Hepatocyte (in vitro differentiated cells): ENCODE data around the gene SPACA9. TPM values are rescaled to one million over a fixed set of nuclear protein-coding genes. Genes with fewer than 3 reads are reported as not detected.
A peak's percentile ranks its signal among the peaks of the same experiment; 100 is the strongest.

Experiments used
- DNase-seq: peaks from one replicate; pipeline ENCODE4 v3.0.0-alpha.2; 2016; ENCODE audit warnings: low spot score
- H2AFZ ChIP-seq: fragments of 200-600 bp; sonication (generic); 2 replicates; pipeline ENCODE4 v1.6.0; 2016; ENCODE audit warnings: antibody characterized with exemption, mild to moderate bottlenecking
- H3K27ac ChIP-seq: fragments of 200-600 bp; sonication (generic); 2 replicates; pipeline ENCODE4 v1.5.1; 2016; ENCODE audit warnings: mild to moderate bottlenecking
- H3K27me3 ChIP-seq: fragments of 200-600 bp; sonication (generic); 2 replicates; pipeline ENCODE4 v1.6.1; 2016
- H3K36me3 ChIP-seq: fragments of 200-600 bp; sonication (generic); replicated peaks from 2 replicates; pipeline ENCODE4 v1.5.1; 2016; ENCODE audit warnings: low read depth; ENCODE audit not compliant: insufficient read depth
- H3K4me1 ChIP-seq: fragments of 200-600 bp; sonication (generic); 2 replicates; pipeline ENCODE4 v1.5.1; 2016; ENCODE audit warnings: mild to moderate bottlenecking, moderate library complexity; ENCODE audit not compliant: insufficient read depth
- H3K4me2 ChIP-seq: fragments of 200-600 bp; sonication (generic); 2 replicates; pipeline ENCODE4 v1.6.0; 2016
- H3K4me3 ChIP-seq: fragments of 200-600 bp; sonication (generic); 2 replicates; pipeline ENCODE4 v1.5.1; 2016; ENCODE audit warnings: mild to moderate bottlenecking
- H3K79me2 ChIP-seq: fragments of 200-600 bp; sonication (generic); 2 replicates; pipeline ENCODE4 v1.6.0; 2017; ENCODE audit warnings: mild to moderate bottlenecking
- H3K9me2 ChIP-seq: fragments of 200-600 bp; sonication (generic); replicated peaks from 2 replicates; pipeline ENCODE4 v1.6.0; 2017; ENCODE audit warnings: mild to moderate bottlenecking; ENCODE audit not compliant: insufficient read depth
- H3K9me3 ChIP-seq: fragments of 200-600 bp; sonication (generic); 2 replicates; pipeline ENCODE4 v1.5.1; 2016; ENCODE audit warnings: low read depth, mild to moderate bottlenecking
- H4K20me1 ChIP-seq: fragments of 200-600 bp; sonication (generic); 2 replicates; pipeline ENCODE4 v1.6.0; 2016; ENCODE audit warnings: mild to moderate bottlenecking; ENCODE audit not compliant: insufficient read depth, poor library complexity, severe bottlenecking
- EZH2 ChIP-seq: fragments of 200-600 bp; sonication (generic); IDR thresholded peaks from 2 replicates; pipeline ENCODE4 v1.6.1; 2016; ENCODE audit warnings: antibody characterized with exemption, mild to moderate bottlenecking, borderline replicate concordance
- EZH2phosphoT487 ChIP-seq: fragments of 200-600 bp; sonication (generic); IDR thresholded peaks from one replicate; pipeline ENCODE4 v1.6.1; 2018; ENCODE audit warnings: antibody characterized with exemption, mild to moderate bottlenecking, low read depth, moderate library complexity; ENCODE audit not compliant: unreplicated experiment, severe bottlenecking
- WGBS: methylation state at CpG from one replicate; pipeline ENCODE4 v1.1.6; 2016; ENCODE audit warnings: low lambda C conversion rate; ENCODE audit errors: missing lambda C conversion rate; 5-methylcytosine and 5-hydroxymethylcytosine counted together
- polyA plus RNA-seq: library from polyadenylated mRNA; unstranded; fragments of >200 nt; fragmentation: Nextera tagmentation; extraction: Ambion mirVana; gene quantifications from 2 replicates; pipeline ENCODE4 v1.2.1, GENCODE V29; 2016
- total RNA-seq: library from RNA; depleted of rRNA; stranded (reverse); fragments of >200 nt; gene quantifications from 2 replicates; pipeline ENCODE4 v1.2.3, GENCODE V29; 2014
- TF ChIP-seq, protein P1 (sequence below): fragments of 200-600 bp; sonication (generic); IDR thresholded peaks from 2 replicates; pipeline ENCODE4 v1.5.1; 2016; ENCODE audit warnings: antibody characterized with exemption, mild to moderate bottlenecking; ENCODE audit not compliant: poor library complexity

Gene SPACA9
- total and polyA plus RNA-seq, 2 experiments from 2014 or later = 1.9 to 3.3 TPM

DNA sequence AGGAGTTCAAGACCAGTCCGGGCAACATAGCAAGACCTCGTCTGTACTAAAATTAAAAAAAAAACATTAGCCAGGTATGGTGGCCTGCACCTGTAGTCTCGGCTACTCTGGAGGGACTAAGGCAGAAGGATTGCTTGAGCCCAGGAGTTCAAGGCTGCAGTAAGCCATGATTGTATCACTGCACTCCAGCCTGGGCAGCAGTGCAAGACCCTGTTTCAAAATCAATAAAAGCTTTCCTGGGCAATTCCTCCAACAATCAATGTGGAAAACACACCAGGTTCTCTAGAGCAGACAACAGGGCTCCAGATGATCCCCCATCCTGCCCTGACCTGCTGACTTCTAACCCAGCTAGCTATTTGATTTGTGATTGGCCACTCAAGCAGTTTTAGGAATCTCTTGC lies 1.8 kb upstream of the SPACA9 start:
- WGBS = 91% methylated on average over 3 of the region's 3 CpGs
- TF ChIP-seq EZH2 = no peak
- TF ChIP-seq EZH2phosphoT487 = no peak
- TF ChIP-seq, protein P1, sequence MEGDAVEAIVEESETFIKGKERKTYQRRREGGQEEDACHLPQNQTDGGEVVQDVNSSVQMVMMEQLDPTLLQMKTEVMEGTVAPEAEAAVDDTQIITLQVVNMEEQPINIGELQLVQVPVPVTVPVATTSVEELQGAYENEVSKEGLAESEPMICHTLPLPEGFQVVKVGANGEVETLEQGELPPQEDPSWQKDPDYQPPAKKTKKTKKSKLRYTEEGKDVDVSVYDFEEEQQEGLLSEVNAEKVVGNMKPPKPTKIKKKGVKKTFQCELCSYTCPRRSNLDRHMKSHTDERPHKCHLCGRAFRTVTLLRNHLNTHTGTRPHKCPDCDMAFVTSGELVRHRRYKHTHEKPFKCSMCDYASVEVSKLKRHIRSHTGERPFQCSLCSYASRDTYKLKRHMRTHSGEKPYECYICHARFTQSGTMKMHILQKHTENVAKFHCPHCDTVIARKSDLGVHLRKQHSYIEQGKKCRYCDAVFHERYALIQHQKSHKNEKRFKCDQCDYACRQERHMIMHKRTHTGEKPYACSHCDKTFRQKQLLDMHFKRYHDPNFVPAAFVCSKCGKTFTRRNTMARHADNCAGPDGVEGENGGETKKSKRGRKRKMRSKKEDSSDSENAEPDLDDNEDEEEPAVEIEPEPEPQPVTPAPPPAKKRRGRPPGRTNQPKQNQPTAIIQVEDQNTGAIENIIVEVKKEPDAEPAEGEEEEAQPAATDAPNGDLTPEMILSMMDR = no peak

GRCh38 chr9:132877458-132877823 lies 1.3 kb upstream of the SPACA9 start:
- H3K79me2 ChIP-seq = no peaks in the 10 kb centered on the region
- no peaks in the 10 kb centered on the region for H3K9me2 ChIP-seq
- H4K20me1 ChIP-seq = no peaks in the 10 kb centered on the region
- DNase-seq = no peak
- no peak overlapping the region for H3K27ac ChIP-seq
- H3K4me1 ChIP-seq = peaks cover 4% of the 10 kb centered on the region
- peak overlapping the region; percentile 96 for H3K4me2 ChIP-seq
- no peak for TF ChIP-seq EZH2
- TF ChIP-seq, protein P1 = no peak
- peak overlapping the region; percentile 96 for H3K4me3 ChIP-seq
- no peaks in the 10 kb centered on the region for H3K36me3 ChIP-seq
- no peaks in the 10 kb centered on the region for H3K9me3 ChIP-seq
- 60% methylated on average over 14 of the region's 14 CpGs for WGBS
- H2AFZ ChIP-seq = peak overlapping the region; percentile 100
- H3K27me3 ChIP-seq = no peaks in the 10 kb centered on the region

More for the DNA sequence above, 1.8 kb upstream of the SPACA9 start:
- Histone ChIP-seq H3K9me3 (no peaks in the 10 kb centered on the region), H3K4me1 (peaks cover 4% of the 10 kb centered on the region), H3K79me2 (no peaks in the 10 kb centered on the region), H2AFZ (no peak overlapping the region), H3K27me3 (no peaks in the 10 kb centered on the region), H3K4me3 (no peak overlapping the region), H4K20me1 (no peaks in the 10 kb centered on the region), H3K9me2 (no peaks in the 10 kb centered on the region), H3K27ac (no peak overlapping the region), H3K36me3 (no peaks in the 10 kb centered on the region), H3K4me2 (no peak overlapping the region)
- DNase-seq = no peak

DNA sequence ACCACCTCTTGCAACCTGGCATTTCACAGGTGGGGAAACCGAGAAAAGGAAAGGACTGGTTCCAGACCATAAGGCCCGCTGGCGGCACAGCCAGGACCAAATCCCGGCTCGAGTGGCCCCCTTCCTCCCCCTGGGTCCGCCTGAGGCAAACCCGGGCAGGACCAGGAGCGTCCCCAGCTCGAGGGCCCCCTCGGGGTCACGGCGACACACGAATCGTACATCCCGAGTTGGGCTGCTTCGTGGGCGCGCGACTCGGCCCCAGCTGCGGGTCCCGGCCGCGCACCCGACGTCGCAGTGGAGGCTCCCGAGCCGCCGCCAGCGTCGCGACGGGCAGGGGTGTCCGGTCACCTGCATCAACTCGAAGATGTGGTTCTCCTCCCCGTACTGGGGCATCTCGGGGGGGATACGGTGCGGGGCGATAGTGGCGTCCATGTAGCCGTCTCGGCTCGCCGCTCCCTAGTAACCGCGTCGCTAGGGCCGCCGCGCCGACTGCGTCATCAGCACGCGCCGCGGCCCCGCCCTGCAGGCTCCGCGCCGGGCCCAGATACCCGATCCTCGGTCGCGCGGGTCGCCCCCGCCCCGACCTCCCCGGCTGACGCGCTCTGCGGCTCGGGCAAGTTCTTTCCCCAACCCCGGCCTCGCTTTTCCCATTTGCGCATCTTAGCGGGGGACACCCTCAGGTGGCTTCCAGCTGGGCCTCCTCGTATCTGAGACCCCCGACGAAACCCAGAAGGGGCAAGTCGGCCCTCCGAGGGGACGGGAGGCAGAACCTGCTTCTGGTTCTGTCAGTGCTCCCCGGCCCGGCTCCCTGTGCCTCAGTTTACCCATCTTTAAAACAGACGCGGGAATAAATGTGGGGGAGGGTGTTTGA lies 639 bp upstream of the SPACA9 start, which contains the start of gene AK8:
TSS of gene AK8 (minus strand) at position 461 of the 871 bp plus-strand sequence. CDS start at position 432, 29 bp downstream.
- 2% methylated on average over 76 of the region's 89 CpGs for WGBS
- Histone ChIP-seq H3K27ac (peak within 1 kb of the TSS; percentile 90), H3K9me2 (no peaks in the 10 kb centered on the region), H4K20me1 (no peaks in the 10 kb centered on the region), H3K79me2 (no peaks in the 10 kb centered on the region), H3K36me3 (no peaks in the 10 kb centered on the region), H3K27me3 (no peaks in the 10 kb centered on the region), H3K4me3 (peak within 1 kb of the TSS; percentile 96), H2AFZ (peak within 1 kb of the TSS; percentile 100), H3K4me2 (peak within 1 kb of the TSS; percentile 96), H3K9me3 (no peaks in the 10 kb centered on the region), H3K4me1 (peaks cover 4% of the 10 kb centered on the region)
- peak; percentile 92 for DNase-seq
- TF ChIP-seq, protein P1 = no peak
- TF ChIP-seq EZH2 (no peak), EZH2phosphoT487 (no peak)
